GM11168 (cell line): ENCODE results near the gene ARAP3.
"Not testable (repeated sequence)": the region's sequence is repeated elsewhere in the genome, so short reads cannot be mapped to it uniquely, and the experiment has no call there.

Experiments
- in situ Hi-C: fragments of 300-500 bp; cut with MboI; formaldehyde crosslinking; loops from one replicate; pipeline ENCODE4 v1.12.0; 2022; ENCODE audit warnings: low sequenced_read_pairs; ENCODE audit not compliant: unreplicated experiment

Gene ARAP3

GRCh38 chr5:141630570-141631140, 51.4 kb downstream of the ARAP3 start:
- in situ Hi-C loops: loop anchor here (10.0 kb wide), 1 partner anchor 46 kb away; no protein-coding TSS in a partner anchor

- in situ Hi-C loops: no loop called here
Observed at GRCh38 chr5:141628175-141628788, 53.7 kb downstream of the ARAP3 start.

GRCh38 chr5:141623611-141624010, 58.4 kb downstream of the ARAP3 start:
- in situ Hi-C loops: no loop called here

GRCh38 chr5:141623186-141623585, 58.8 kb downstream of the ARAP3 start:
- in situ Hi-C loops: no loop called here

GRCh38 chr5:141618804-141619554, 63.1 kb downstream of the ARAP3 start, which contains the start of gene DIAPH1:
Gene DIAPH1, minus strand, starts transcription at chr5:141619000. Its CDS starts 86 bp downstream, at chr5:141618914.
- in situ Hi-C loops: no loop called here

- in situ Hi-C loops: no loop called here
Observed at GRCh38 chr5:141618030-141618803, 63.8 kb downstream of the ARAP3 start.

- in situ Hi-C loops: no loop called here
Observed at GRCh38 chr5:141617682-141618029, 64.4 kb downstream of the ARAP3 start.

- in situ Hi-C loops: no loop called here
Observed at GRCh38 chr5:141617128-141617527, 64.9 kb downstream of the ARAP3 start.

- in situ Hi-C loops: no loop called here
Observed at GRCh38 chr5:141615991-141616720, 65.9 kb downstream of the ARAP3 start.

GRCh38 chr5:141613344-141613743, 68.7 kb downstream of the ARAP3 start:
- in situ Hi-C loops: no loop called here

- in situ Hi-C loops: no loop called here
Observed at GRCh38 chr5:141611289-141611688, 70.7 kb downstream of the ARAP3 start.

GRCh38 chr5:141609921-141610320, 72.1 kb downstream of the ARAP3 start:
- in situ Hi-C loops: not testable (repeated sequence)

GRCh38 chr5:141609044-141609443, 73.0 kb downstream of the ARAP3 start:
- in situ Hi-C loops: no loop called here

GRCh38 chr5:141608557-141608956, 73.5 kb downstream of the ARAP3 start:
- in situ Hi-C loops: no loop called here

GRCh38 chr5:141608046-141608445, 74.0 kb downstream of the ARAP3 start:
- in situ Hi-C loops: no loop called here

- in situ Hi-C loops: no loop called here
Observed at GRCh38 chr5:141605523-141606277, 76.3 kb downstream of the ARAP3 start.

GRCh38 chr5:141603923-141604717, 77.9 kb downstream of the ARAP3 start:
- in situ Hi-C loops: no loop called here
